NT2/D1 (cell line): ENCODE results near the gene ROBO1.

ENCODE experiments used
- SUZ12 ChIP-seq: IDR thresholded peaks from 2 replicates; pipeline ENCODE4 v1.6.1; 2011; ENCODE audit not compliant: insufficient read length, insufficient read depth; ENCODE audit errors: extremely low read depth
- YY1 ChIP-seq: IDR thresholded peaks from 2 replicates; pipeline ENCODE4 v1.6.1; 2011; ENCODE audit not compliant: insufficient read length, insufficient read depth
- ZNF274 ChIP-seq: IDR thresholded peaks from 2 replicates; pipeline ENCODE4 v1.6.1; 2011; ENCODE audit warnings: mild to moderate bottlenecking, low read depth, low read length

DNA sequence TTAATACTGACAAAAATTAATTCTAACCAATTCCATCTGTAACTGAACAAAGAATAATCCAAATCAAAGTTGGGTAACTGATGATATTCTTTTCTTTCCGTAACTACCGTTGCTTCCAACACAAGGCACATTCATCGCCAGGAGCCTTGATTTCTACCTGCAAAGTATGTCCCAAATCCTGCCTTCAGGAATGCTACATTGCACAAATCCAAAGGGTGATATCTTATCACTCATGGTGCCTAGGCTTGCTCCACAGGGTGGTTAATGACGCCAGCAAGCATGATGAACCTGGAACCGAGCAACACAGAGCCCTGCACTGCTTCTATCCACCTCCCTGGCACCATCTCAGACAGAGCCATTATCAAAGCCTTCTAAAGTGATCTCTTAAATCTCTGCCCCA lies 772.7 kb downstream of the ROBO1 start:
- no peak for TF ChIP-seq ZNF274
- TF ChIP-seq YY1, result no peak
- TF ChIP-seq SUZ12, result no peak
